Measurements from ENCODE around the gene RAB33B.

Gene RAB33B

DNA sequence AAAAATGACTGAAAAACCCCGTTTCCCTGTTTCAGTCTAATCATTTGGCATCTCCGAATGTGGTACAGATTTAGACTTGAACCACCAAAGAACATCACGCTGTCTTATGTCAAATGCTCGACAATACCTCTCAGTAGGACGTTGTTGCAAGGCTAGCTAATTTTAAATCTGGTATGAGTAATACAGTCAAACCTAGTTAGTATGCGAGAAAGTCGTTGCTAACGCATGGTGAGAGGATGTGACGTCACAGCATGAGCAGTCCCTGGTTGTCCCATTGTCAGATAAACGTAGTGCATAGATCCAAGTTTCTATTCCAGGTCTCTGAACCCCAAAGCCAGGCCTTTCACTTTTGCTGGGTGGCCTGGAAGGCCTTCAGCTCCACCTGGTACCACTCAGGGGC, 57.4 kb downstream of the RAB33B start:
- ChIA-PET CTCF (interaction anchor here (0.5 kb wide), 1 partner anchor 28 kb away, joined by 5 read pairs; no protein-coding TSS in a partner anchor), POLR2A (ENCODE audit: low non-redundant PET) (no interaction called here)
- DNase-seq (ENCODE audit: low spot score) = no peak
- H3K27ac ChIP-seq = no peak overlapping the region
- no peak for TF ChIP-seq CTCF (conservative IDR thresholded peaks at IDR 0.05; ENCODE audit: low read depth)

DNA sequence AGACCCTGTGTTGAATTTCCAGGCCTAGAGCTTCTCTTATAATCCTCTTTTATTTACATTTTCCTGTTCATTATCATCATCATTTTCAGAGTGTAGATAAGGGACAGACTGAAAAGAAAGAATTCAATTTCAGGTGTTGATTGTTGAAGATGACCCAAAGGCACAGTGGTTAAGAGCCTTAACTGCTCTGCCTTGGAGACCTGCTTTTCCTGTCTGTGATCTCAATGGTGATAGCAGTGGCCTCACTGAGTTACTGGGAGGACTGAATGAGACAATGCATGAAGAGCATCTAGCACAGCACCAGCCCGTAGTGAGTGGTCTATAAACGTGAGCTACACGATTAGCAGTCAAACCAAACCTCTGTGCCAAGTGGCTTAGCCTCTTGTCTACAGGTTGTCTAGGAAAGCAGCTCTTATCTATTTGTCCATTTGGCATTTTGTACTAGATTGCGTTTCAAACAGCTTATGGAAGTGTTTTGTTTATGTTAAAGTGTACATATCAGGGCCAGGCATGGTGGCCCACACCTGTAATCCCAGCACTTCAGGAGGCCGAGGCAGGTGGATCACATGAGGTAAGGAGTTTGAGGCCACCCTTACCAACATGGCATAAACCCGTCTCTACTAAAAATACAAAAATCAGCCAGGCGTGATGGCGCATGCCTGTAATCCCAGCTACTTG, 60.6 kb downstream of the RAB33B start:
- ChIA-PET CTCF (interaction anchor here (0.6 to 0.7 kb wide), 2 partner anchors 16 to 34 kb away, joined by 3 read pairs; no protein-coding TSS in a partner anchor), POLR2A (ENCODE audit: low non-redundant PET) (interaction anchor here (0.7 kb wide), 1 partner anchor 299 kb away, joined by 3 read pairs; no protein-coding TSS in a partner anchor)
- TF ChIP-seq CTCF (conservative IDR thresholded peaks at IDR 0.05; ENCODE audit: low read depth) = no peak
- DNase-seq (ENCODE audit: low spot score) = no peak
- H3K27ac ChIP-seq = no peak overlapping the region

- ChIA-PET POLR2A (ENCODE audit: low non-redundant PET) (no interaction called here), CTCF (no interaction called here)
- DNase-seq (ENCODE audit: low spot score) = no peak
- H3K27ac ChIP-seq = no peak overlapping the region
- no peak for TF ChIP-seq CTCF (conservative IDR thresholded peaks at IDR 0.05; ENCODE audit: low read depth)
Observed at GRCh38 chr4:139515531-139515958, 61.6 kb downstream of the RAB33B start.

- ChIA-PET POLR2A (ENCODE audit: low non-redundant PET) (no interaction called here), CTCF (interaction anchor here (0.6 kb wide), 1 partner anchor 339 kb away, joined by 3 read pairs; no protein-coding TSS in a partner anchor)
- no peak overlapping the region for H3K27ac ChIP-seq
- no peak for TF ChIP-seq CTCF (conservative IDR thresholded peaks at IDR 0.05; ENCODE audit: low read depth)
- DNase-seq (ENCODE audit: low spot score) = no peak
Observed at GRCh38 chr4:139521754-139522401, 68.0 kb downstream of the RAB33B start.

- no peak for DNase-seq (ENCODE audit: low spot score)
- ChIA-PET CTCF (no interaction called here), POLR2A (ENCODE audit: low non-redundant PET) (no interaction called here)
- H3K27ac ChIP-seq = no peak overlapping the region
- TF ChIP-seq CTCF (conservative IDR thresholded peaks at IDR 0.05; ENCODE audit: low read depth) = no peak
Observed at GRCh38 chr4:139522457-139522856, 68.5 kb downstream of the RAB33B start.

DNA sequence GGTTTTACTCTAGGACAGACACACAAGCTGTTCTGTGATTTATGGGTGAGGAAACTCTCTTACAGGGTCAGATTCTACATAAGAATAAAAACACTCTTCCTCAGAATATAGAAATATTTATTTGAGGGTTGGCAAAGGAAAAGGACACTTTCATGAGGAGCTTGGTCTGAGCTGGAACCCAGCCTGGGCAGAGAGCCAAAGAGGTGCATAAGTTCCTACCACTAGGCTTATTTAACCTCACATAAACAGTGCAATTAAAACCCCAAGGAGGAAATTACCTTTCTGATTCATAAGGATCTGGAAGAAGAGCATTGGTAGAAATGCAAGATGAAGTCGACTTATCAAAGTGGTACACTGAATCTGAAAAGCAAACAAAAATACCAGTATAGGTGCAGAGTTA, 69.2 kb downstream of the RAB33B start:
- no peak for DNase-seq (ENCODE audit: low spot score)
- TF ChIP-seq CTCF (conservative IDR thresholded peaks at IDR 0.05; ENCODE audit: low read depth) = no peak
- H3K27ac ChIP-seq = no peak overlapping the region
- ChIA-PET POLR2A (ENCODE audit: low non-redundant PET) (no interaction called here), CTCF (no interaction called here)

Data from RWPE1 (cell line).